ENCODE measurements around the gene NPL.

NPL gene

GRCh38 chr1:182877331-182877730 is 87.8 kb downstream of the NPL start:
- peak overlapping the region in 1 of 2 donors; percentile 29 for H3K27ac Mint-ChIP-seq

GRCh38 chr1:182877842-182878241 is 88.3 kb downstream of the NPL start:
- no peak overlapping the region for H3K4me3 Mint-ChIP-seq
- ATAC-seq (replicated peaks) (no peak), DNase-seq (no peak)
- no peak overlapping the region for H3K27ac Mint-ChIP-seq
- peaks cover 100% of the 10 kb centered on the region for H3K36me3 Mint-ChIP-seq (ENCODE audit: insufficient read depth)
- H3K9me3 Mint-ChIP-seq, result no peaks in the 10 kb centered on the region
- H3K4me1 Mint-ChIP-seq (ENCODE audit: low read depth in 2 of 2), result peaks cover 2 to 9% of the 10 kb centered on the region in 2 donors
- no peaks in the 10 kb centered on the region for H3K27me3 Mint-ChIP-seq

More at GRCh38 chr1:182877331-182877730, 87.8 kb downstream of the NPL start:
- Mint-ChIP-seq H3K4me1 (ENCODE audit: low read depth in 2 of 2) (peaks cover 2 to 9% of the 10 kb centered on the region in 2 donors), H3K36me3 (ENCODE audit: insufficient read depth) (peaks cover 100% of the 10 kb centered on the region), H3K4me3 (no peak overlapping the region), H3K9me3 (no peaks in the 10 kb centered on the region), H3K27me3 (no peaks in the 10 kb centered on the region)
- ATAC-seq (replicated peaks) (no peak), DNase-seq (no peak)
